NCI-H524 treated with DMSO at 0.1 percent for 48 hours (cell line): ENCODE data around the gene YRDC.
A peak's percentile ranks its signal among the peaks of the same experiment; 100 is the strongest.
"Not testable (repeated sequence)": the region's sequence is repeated elsewhere in the genome, so short reads cannot be mapped to it uniquely, and the experiment has no call there.

Source experiments
- DNase-seq: peaks from one replicate; lab custom pipeline; 2025; lab: John Stamatoyannopoulos, UW

The YRDC gene

GRCh38 chr1:37771440-37771839, 36.6 kb downstream of the YRDC start:
- not testable (repeated sequence) for DNase-seq

- no peak for DNase-seq
Observed at GRCh38 chr1:37767488-37767887, 40.5 kb downstream of the YRDC start.

- peak; percentile 21 for DNase-seq
Observed at GRCh38 chr1:37765916-37766664, 41.9 kb downstream of the YRDC start.

DNA sequence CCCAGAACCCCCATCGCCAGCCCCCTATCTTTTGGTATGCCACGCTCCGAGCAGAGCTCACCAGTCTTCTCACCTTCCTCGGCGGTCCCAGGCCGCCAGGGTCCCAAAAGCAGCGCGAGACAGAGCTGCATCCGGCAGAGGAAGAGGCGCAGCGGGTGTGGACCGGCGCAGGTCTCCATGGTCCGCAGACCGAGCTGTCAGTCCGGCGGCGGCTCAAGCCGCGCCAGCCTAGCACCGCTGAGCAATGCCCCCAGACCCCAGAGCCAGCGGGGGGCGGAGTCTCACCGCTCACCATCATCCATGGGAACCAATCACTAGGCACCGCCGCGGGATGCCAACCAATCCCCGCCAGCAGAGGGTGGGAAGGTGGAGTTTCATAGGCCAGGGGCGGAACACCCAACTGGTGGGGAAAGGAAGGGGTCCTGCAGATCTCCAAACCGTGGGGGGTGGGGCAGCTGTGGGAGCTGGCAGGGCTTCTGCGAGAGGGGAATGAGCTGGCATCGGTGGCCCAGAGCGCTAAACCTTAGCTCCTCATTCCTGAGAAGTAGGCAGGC, 43.0 kb downstream of the YRDC start, which contains the start of gene EPHA10:
Gene EPHA10, minus strand, starts transcription at position 233 of the 554 bp plus-strand sequence. Its CDS starts 54 bp downstream, at position 179.
- DNase-seq, result peak; percentile 42

DNA sequence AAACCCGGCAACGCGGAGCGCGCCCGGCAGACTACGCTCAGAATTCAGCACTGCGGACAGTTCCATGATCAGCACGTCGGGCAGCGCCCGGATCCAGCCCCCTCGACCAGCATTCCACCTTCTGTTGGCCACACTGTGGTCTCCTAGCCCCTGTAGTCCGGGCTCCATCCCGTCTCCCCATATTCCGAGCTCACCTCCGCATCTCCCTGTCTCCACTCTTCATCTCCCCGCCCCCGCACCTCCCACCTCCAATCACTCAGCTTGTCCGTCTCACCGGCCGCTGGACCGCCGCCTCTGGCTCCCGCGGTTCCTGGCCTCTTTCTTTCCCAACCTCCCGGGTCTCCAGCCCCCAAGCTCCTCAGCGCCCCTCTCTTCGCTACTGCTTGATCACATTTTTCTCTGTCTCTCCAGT, 43.6 kb downstream of the YRDC start:
- DNase-seq, result no peak

- DNase-seq, result no peak
Observed at GRCh38 chr1:37763791-37764413, 44.1 kb downstream of the YRDC start.

- DNase-seq, result no peak
Observed at GRCh38 chr1:37762516-37762915, 45.5 kb downstream of the YRDC start.

- DNase-seq, result no peak
Observed at GRCh38 chr1:37761416-37762095, 46.5 kb downstream of the YRDC start.

GRCh38 chr1:37759451-37759850, 48.6 kb downstream of the YRDC start:
- no peak for DNase-seq

DNA sequence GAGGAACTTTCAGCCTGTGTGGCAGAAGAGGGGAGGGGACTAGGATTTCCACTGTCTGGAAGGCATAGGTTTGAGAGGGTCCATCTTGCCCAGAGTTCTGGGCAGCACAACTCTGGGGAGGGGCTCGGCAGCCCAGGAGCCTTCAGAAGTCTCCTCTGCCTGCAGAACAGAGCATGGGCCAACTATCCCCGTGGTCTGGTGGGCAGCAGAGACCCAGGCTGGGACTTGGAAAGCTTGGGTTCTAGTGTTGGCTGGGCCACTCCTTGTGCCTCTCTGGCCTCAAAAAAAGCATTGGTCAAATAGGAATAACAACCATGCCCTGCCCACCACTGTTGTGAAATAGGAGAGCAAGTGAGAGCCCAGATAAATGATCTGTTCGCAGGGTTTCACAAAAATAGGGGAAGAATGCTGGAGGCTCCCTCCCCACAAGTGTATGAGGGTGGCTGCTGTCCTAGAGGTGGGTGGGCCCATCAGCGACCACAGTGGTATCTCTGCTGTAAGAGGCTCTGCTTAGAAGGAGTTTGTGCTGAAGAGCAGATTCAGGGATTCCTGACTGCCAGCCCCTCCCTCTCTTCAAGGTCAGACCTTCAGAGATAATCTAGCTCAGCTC, 52.0 kb downstream of the YRDC start:
- DNase-seq, result no peak

DNA sequence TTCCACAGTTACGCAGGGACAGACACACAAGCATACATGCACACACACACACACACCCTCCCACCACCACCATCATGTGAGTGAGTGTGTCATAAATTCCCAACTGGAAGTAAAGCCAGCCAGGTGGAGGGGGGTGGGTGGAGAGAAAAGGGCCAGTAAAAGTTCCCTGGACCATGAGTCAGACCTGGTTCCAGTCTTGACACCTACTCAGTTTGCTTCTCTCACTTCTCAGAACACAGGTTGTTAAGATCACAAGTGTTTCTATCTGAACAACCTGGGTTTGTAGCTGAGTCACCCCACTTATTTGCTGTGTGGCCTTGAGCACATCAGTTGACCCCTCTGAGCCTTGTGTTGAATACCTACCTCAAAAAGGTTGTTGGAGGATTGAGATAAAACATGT, 52.7 kb downstream of the YRDC start:
- DNase-seq, result no peak

- DNase-seq, result no peak
Observed at GRCh38 chr1:37753473-37754321, 54.3 kb downstream of the YRDC start.
